Measurements from ENCODE around the gene OR10P1.

Gene OR10P1

DNA sequence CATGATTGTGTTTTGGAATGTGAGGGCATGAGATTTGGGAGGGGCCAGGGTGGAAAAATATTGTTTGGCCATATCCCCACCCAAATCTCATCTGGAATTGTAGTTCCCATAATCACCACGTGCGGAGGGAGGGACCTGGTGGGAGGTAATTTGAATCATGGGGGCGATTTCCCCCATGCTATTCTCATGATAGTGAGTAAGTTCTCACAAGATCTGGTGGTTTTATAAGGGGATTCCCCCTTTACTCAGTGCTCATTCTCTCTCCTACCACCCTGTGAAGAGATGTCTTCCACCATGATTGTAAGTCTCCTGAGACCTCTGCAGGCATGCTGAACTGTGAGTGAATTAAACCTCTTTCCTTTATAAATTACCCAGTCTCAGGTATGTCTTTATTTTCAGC is 15.7 kb downstream of the OR10P1 start:
- no peak for DNase-seq

GRCh38 chr12:55653031-55653430 is 16.3 kb downstream of the OR10P1 start:
- DNase-seq: no peak

- DNase-seq: no peak
Measured at GRCh38 chr12:55654511-55655214, 18.0 kb downstream of the OR10P1 start.

GRCh38 chr12:55657212-55657611 is 20.5 kb downstream of the OR10P1 start:
- DNase-seq: no peak

- no peak for DNase-seq
Measured at GRCh38 chr12:55658212-55658611, 21.5 kb downstream of the OR10P1 start.

DNA sequence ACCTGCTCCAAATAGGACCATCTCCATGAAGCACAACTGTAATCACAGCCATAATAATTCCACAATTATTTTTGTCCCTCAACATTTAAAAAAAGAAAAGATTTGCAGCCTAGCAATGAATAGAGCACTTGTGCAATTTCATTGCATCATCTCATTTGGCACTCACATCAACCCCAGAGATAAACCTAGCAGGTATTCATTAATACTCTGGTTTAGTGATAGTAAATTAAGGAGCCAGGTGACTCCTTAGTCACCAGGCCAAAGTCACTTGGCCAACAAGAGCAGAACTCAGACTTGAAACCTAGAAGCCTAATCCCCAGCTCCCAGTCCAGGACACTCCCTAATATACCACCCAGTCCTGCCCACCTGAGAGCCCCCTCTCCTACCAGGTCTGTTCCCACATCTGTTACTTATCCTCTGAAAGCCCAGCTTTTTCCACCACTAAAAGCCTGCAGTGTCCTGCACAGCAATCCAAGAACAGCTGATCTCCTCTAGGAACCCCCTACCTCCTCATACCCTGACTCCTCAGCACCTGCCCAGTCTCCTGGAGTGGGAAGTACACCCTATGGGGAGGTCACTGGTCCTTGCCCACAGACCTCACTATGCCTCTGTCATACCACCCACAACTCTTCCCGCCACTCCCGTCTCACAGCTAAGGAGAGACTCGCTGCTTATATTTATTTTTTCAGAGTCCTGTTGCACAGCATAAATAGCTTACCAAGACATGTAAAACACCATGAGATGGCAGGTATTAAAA is 22.1 kb downstream of the OR10P1 start:
- no peak for DNase-seq

GRCh38 chr12:55659486-55660385 is 23.0 kb downstream of the OR10P1 start:
- DNase-seq: no peak

DNA sequence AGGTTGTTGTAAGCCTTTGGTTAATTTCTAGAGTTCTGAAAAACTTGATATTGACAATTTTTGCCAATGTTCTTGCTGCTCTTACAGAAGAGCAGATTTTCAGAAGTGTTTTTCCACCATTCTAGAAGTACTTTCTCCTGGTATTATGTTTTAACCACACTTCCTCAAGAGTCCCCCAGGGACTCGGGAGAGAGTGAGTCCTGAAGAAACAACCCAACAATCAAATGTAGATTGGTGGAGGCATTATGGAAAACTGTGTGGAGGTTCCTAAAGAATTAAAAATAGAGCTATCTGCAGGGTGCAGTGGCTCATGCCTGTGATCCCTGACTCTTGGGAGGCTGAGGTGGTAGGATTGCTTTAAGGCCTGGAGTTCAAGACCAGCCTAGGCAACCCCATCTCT is 26.7 kb downstream of the OR10P1 start:
- DNase-seq: no peak

- DNase-seq: no peak
Measured at GRCh38 chr12:55664826-55665225, 28.1 kb downstream of the OR10P1 start.

DNA sequence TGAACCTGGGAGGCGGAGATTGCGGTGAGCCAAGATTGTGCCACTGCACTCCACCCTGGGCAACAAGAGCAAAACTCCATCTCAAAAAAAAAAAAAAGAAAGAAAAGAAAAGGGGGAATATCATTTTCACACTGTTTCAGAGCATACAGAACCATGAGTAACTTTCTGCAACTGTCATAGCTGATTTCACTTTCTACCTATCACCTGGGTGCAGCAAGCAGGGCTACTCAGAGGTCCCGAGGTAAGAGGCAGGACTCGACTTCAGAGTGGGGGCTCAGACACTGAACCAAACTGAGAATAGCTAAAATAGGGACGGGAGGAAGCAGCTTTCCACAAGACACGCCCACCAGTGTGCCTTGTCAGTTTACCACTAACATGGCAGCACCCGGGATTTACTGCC is 29.8 kb downstream of the OR10P1 start:
- DNase-seq: no peak

- no peak for DNase-seq
Measured at GRCh38 chr12:55670276-55670675, 33.6 kb downstream of the OR10P1 start.

DNA sequence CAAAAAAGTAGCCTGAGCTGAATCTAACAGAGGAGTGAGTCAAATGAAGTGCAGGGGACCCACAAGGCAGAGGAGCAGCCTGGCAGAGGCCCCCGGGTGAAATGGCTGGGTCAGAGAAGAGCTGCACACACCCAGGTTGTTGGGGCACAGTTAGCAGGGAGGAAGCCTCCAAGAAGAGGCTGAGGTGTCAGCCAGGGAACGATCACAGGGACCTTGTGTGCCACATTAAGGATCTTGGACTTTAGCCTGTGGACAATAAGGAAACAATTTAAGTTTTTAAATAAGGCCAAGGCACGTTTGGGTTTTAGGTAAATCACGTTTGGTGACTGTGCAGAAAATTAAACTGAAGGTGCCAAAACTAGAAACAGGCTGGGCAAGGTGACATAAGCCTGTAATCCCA is 35.1 kb downstream of the OR10P1 start:
- DNase-seq: no peak

DNA sequence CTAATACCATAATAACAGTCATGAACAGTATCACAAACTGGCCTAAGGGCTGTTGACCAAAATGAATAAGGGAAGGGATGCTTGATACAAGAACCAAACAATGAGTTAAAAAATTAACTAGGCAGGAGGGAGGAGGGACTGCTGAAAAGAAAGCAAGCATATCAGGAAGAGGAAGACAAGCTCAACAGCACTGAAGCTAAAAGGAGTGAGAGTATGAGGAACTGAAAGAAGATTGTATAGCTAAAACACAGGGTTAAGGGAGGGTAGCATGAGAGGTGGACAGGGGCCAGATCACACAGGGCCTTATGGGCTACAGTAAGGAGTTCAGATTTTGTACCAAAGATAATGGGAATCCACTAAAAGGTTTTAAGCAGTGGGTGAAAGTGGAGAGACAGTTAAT is 36.9 kb downstream of the OR10P1 start:
- DNase-seq: no peak

GRCh38 chr12:55675666-55676065 is 39.0 kb downstream of the OR10P1 start:
- no peak for DNase-seq

GRCh38 chr12:55676707-55677106 is 40.0 kb downstream of the OR10P1 start:
- DNase-seq: no peak

GRCh38 chr12:55679691-55680090 is 43.0 kb downstream of the OR10P1 start:
- DNase-seq: no peak

DNA sequence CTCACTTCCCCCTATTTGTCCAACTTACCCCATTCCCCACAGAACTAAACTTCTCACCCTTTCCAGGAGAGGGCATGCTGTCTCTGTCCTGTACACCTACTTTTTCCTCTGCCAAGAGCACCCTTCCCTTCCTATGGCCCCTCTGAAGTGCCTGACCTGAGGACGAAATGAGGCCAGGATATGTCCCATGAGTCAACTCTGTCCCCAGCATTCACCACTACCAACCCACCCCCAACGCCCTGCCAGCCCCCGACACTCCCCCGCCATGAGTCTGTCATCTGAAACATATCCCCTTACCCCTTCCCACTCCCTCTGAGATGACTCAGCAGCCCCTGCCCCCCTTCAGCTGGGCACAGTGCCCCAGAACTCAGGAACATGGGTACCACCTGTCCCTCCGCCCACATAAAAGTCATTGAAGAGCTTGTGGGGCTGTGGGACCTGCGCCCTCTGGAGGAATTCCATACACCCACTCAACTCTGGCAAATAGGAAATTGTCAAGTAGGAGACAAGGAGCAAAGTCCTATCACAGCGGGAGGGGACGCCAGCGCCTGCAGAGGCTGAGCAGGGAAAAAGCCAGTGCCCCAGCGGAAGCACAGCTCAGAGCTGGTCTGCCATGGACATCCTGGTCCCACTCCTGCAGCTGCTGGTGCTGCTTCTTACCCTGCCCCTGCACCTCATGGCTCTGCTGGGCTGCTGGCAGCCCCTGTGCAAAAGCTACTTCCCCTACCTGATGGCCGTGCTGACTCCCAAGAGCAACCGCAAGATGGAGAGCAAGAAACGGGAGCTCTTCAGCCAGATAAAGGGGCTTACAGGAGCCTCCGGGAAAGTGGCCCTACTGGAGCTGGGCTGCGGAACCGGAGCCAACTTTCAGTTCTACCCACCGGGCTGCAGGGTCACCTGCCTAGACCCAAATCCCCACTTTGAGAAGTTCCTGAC is 44.7 kb downstream of the OR10P1 start:
- DNase-seq: no peak

DNA sequence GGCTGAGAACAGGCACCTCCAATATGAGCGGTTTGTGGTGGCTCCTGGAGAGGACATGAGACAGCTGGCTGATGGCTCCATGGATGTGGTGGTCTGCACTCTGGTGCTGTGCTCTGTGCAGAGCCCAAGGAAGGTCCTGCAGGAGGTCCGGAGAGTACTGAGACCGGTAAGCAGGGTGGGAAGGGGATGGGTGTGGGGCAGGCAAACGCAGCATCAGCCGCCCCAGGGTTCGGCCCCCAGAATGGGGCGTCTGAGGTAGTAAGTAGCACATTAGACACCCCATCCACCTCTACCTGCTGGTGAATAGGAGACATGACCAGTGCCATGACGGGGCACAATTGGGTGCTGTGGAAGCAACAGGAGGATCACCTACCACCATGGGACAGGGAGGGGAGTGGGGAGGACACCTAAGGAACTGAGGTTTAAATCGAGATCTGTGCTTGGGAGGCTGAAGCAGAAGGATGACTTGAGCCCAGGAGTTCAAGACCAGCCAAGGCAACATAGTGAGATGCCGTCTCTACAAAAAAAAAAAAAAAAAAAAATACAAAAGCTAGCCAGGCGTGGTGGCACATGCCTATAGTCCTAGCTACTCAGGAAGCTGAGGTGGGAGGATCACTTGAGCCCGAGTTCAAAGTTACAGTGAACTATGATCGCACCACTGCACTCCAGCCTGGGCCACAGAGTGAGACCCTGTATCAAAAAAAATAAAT is 45.5 kb downstream of the OR10P1 start:
- no peak for DNase-seq

DNA sequence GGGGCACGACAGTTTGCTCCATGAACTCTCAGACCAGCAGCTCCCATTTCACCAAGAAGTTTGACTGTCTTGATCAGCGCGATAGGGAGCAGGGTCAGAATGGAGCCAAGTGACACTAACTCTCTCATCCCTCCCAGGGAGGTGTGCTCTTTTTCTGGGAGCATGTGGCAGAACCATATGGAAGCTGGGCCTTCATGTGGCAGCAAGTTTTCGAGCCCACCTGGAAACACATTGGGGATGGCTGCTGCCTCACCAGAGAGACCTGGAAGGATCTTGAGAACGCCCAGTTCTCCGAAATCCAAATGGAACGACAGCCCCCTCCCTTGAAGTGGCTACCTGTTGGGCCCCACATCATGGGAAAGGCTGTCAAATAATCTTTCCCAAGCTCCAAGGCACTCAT is 47.0 kb downstream of the OR10P1 start:
- no peak for DNase-seq

- no peak for DNase-seq
Measured at GRCh38 chr12:55684761-55685370, 48.2 kb downstream of the OR10P1 start.

DNA sequence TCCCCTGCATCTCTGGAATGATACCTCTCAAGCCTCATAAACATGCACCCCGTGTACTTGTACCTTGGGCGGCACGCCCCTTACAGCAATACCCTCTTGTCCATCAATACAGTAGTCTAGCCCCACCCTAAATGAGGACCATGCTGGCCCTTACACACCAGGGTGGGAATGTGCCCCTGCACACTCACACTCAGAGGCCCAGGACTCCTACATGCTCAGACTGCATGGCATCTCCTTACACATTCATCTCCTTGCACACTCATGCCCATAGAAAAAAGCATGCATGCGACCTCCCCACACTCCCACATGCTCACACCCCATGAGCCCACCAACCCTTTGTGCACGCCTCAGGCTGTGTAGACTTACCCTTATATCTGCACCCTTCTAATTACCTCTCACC is 49.0 kb downstream of the OR10P1 start:
- no peak for DNase-seq
